Right lobe of liver (tissue), 6 donors: ENCODE data around the gene RNF217. TPM values are rescaled to one million over a fixed set of nuclear protein-coding genes. Genes with fewer than 3 reads are reported as not detected.

Experiments
- ATAC-seq, 4 donors: fragments of 200-7000 bp; cut with Tn5 transposase; one replicate each; pipeline ENCODE4 v1.9.1; 2020; ENCODE audit warnings: mild to moderate bottlenecking in 4 of 4, moderate library complexity in 4 of 4
- DNase-seq, 3 donors: peaks; one replicate each; pipeline ENCODE4 v3.0.0-alpha.2; 2020
- H3K27ac ChIP-seq, 3 donors: fragments of 200-600 bp; one replicate each; pipeline ENCODE4 v1.8.0; 2022
- H3K27me3 ChIP-seq, 2 donors: fragments of 200-600 bp; one replicate each; pipeline ENCODE4 v1.8.0; 2022
- H3K36me3 ChIP-seq, 4 donors: fragments of 200-600 bp; sonication (generic) in 1 of 4; one replicate each; pipeline versions ENCODE4 v1.5.1 to v1.8.0; 2017 to 2022; ENCODE audit warnings: control low read depth in 1 of 4
- H3K4me1 ChIP-seq, 4 donors: fragments of 200-600 bp; sonication (generic) in 1 of 4; one replicate each; pipeline versions ENCODE4 v1.5.1 to v1.8.0; 2017 to 2022; ENCODE audit warnings: control low read depth in 1 of 4
- H3K4me3 ChIP-seq, 3 donors: fragments of 200-600 bp; one replicate each; pipeline ENCODE4 v1.8.0; 2022
- H3K9me3 ChIP-seq, 4 donors: fragments of 200-600 bp; sonication (generic) in 1 of 4; one replicate each; pipeline versions ENCODE4 v1.5.1 to v1.8.0; 2017 to 2022; ENCODE audit warnings: control low read depth in 1 of 4
- POLR2A ChIP-seq: fragments of 450-650 bp; IDR thresholded peaks from one replicate; pipeline ENCODE4 v1.6.1; 2017; ENCODE audit warnings: antibody characterized with exemption, mild to moderate bottlenecking
- WGBS: methylation state at CpG from one replicate; pipeline ENCODE4 v1.1.6; 2018; ENCODE audit warnings: low coverage, low lambda C conversion rate; ENCODE audit not compliant: insufficient coverage; ENCODE audit errors: missing lambda C conversion rate; 5-methylcytosine and 5-hydroxymethylcytosine counted together
- intact Hi-C, 2 donors: fragments of 100-400 bp; cut with DNase I; formaldehyde crosslinking; loops; one replicate each; pipeline versions ENCODE4 v1.11.2 to v1.14.1; 2022
- total RNA-seq, 6 experiments: library from RNA; depleted of rRNA in 2 of 6; stranded (reverse); fragments of >200 nt in 2 of 6; fragmentation: NEBNext Ultra II Directional in 3 of 6; extraction: Animal tissue kit (Norgen Biotek cat#: 25700) in 3 of 6; gene quantifications; one replicate each; pipeline versions ENCODE4 v1.1.0 to v1.2.4, GENCODE V29; 2016 to 2023
- TF ChIP-seq, protein P1 (sequence below), 4 donors: fragments of 200-600 bp in 3 of 4; fragments of 450-650 bp in 1 of 4; IDR thresholded peaks; one replicate each; pipeline versions ENCODE4 v1.5.1 to v1.8.0; 2016 to 2022; ENCODE audit warnings: antibody characterized with exemption in 4 of 4, mild to moderate bottlenecking in 2 of 4
- donor health status: DM: no; HTN: yes; CAD: no.
- donor health status: DM: no; HTN: no; CAD: no.
- donor health status: DM: no; HTN: no; CAD: no.
- donor health status: DM: no; HTN: yes; CAD: no.
- donor health status: DM: no; HTN: yes; CAD: no.

Gene RNF217
- total RNA-seq, 6 experiments from 2014 or later: 9.8 to 20.7 (median 14.3) TPM

DNA sequence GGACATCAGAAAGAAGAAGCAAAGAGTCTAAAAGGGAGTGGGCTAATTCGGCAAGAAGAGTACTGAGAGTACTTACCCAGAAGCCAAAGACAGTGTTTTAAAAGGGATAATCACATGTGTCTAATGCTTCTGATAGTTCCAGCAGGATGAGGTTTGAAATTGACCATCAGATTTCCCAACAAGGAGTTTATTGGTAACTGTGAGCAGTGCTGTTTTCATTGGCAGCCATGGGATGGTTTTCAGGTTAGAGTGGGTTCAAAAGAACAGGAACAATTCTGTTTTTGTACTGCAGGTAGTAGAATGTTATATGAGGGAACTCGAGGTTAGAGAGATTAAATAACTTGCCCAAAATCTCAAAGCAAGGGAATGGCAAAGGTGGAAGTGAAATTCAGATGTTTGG, 8.5 kb downstream of the RNF217 start:
- no peak for TF ChIP-seq POLR2A
- TF ChIP-seq, protein P1, sequence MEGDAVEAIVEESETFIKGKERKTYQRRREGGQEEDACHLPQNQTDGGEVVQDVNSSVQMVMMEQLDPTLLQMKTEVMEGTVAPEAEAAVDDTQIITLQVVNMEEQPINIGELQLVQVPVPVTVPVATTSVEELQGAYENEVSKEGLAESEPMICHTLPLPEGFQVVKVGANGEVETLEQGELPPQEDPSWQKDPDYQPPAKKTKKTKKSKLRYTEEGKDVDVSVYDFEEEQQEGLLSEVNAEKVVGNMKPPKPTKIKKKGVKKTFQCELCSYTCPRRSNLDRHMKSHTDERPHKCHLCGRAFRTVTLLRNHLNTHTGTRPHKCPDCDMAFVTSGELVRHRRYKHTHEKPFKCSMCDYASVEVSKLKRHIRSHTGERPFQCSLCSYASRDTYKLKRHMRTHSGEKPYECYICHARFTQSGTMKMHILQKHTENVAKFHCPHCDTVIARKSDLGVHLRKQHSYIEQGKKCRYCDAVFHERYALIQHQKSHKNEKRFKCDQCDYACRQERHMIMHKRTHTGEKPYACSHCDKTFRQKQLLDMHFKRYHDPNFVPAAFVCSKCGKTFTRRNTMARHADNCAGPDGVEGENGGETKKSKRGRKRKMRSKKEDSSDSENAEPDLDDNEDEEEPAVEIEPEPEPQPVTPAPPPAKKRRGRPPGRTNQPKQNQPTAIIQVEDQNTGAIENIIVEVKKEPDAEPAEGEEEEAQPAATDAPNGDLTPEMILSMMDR (IDR thresholded peaks at IDR 0.05): no peak
- Histone ChIP-seq H3K36me3 (peaks cover 0 to 7% (median 0%) of the 10 kb centered on the region in 4 donors), H3K4me3 (no peak overlapping the region), H3K9me3 (no peaks in the 10 kb centered on the region), H3K27me3 (no peaks in the 10 kb centered on the region), H3K4me1 (peaks cover 0 to 46% (median 9%) of the 10 kb centered on the region in 4 donors), H3K27ac (peak overlapping the region in 1 of 3 donors; percentile 7)
- peak in 3 of 4 donors; percentile 30 to 65 (median 36) for ATAC-seq
- 47% methylated on average over 2 of the region's 2 CpGs for WGBS
- intact Hi-C loops: no loop called here
- no peak for DNase-seq

DNA sequence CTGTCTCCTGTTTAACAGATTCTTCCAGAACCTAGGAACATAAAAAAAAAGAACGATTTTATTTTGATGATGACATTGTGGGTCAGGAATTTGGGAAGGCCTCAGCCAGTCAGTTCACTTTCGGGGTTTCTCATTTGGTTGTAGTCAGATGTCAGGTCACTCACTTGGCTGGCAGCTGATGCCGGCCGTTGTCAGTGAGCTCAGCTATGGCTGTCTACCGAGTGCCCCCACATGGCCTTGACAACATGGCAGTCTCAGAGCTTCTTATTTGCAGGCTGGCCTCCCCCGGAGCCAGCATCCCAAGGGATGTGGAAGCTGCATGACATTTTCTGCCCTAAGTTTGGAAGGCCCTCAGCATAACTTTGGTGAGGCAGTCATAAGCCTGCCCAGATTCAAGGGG, 11.5 kb downstream of the RNF217 start:
- TF ChIP-seq, protein P1 (IDR thresholded peaks at IDR 0.05): no peak
- TF ChIP-seq POLR2A: no peak
- DNase-seq: no peak
- Histone ChIP-seq H3K27me3 (no peaks in the 10 kb centered on the region), H3K36me3 (peaks cover 0 to 14% (median under 1%) of the 10 kb centered on the region in 4 donors), H3K27ac (no peak overlapping the region), H3K4me1 (peaks cover 0 to 38% (median 9%) of the 10 kb centered on the region in 4 donors), H3K9me3 (peaks cover 0 to 4% (median 0%) of the 10 kb centered on the region in 4 donors), H3K4me3 (no peak overlapping the region)
- ATAC-seq: no peak
- intact Hi-C loops: no loop called here
- WGBS: 87% methylated on average over 6 of the region's 6 CpGs

DNA sequence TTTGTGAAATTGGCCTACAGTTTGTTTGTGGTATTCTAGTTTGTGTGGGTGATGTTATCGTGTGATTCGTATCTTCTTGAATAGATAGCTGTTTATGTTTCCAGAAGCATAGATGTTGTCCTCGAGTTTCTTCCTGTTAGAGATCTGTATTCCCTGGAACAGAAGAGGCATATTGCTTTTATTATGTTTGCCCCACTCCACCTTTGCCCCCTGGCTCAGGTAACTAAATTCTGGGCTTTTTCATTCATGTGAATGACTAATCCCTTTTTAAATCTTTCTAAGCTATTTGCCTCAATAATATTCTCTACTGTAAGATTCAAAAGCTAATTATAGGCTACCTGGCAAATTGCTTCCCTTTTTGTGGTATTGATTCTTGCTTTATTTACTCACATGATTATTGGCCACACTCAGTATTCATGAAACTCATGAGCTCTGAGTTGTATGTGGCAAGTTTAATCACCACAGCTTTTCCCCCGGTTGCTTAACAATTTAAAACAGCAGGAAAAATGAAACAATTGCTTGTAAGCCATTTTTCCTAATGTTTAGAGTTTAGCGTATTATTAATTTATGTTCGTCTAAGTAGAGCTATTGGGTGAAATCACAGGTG, 12.6 kb downstream of the RNF217 start:
- Histone ChIP-seq H3K27me3 (no peaks in the 10 kb centered on the region), H3K9me3 (peaks cover 0 to 4% (median 0%) of the 10 kb centered on the region in 4 donors), H3K36me3 (peaks cover 0 to 14% (median 1%) of the 10 kb centered on the region in 4 donors), H3K4me1 (peaks cover 0 to 36% (median 9%) of the 10 kb centered on the region in 4 donors), H3K27ac (peak overlapping the region; percentile 22 to 44 (median 43)), H3K4me3 (no peak overlapping the region)
- ATAC-seq (peak; percentile 82 to 93 (median 86)), DNase-seq (no peak)
- WGBS: 24% methylated on average over 6 of the region's 6 CpGs
- intact Hi-C loops: no loop called here
- TF ChIP-seq POLR2A: no peak
- TF ChIP-seq, protein P1 (IDR thresholded peaks at IDR 0.05): no peak

DNA sequence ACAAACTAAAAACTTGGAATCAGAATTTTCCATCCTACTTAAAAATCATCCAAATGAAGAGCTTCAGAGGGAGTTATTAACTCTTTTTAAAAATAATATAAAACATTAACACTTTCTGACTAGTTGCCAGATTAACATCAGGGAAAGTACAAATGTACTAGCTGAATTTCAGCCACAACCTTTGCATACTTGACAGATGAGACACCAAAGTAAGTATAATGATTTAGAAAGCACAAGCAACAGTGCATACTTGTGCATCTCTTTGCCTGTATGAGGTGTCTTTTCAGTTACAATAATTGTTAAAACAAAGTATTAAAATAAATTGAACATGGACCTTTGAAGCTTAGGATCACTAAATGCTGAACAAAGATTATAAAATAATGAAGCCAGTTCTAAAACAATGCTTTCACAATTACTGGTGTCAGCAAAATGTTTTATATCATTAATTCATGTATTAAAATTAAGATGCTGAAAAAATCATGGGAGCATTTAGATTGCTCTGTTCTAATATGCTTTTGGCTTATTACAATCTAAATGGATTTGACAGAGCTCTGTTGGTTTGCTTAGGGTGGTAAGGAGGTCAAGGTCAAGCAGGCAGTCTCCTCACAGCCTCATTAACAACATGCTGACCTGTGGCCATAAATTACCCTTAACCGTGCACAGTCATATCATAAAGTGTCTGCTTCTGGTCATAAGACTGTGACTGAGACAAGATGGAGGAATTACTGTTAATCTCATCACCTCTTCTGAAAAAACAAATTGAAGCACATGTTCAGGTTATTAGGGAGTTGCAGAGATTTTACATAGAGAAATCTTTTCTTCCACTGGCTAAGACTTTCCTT, 15.1 kb downstream of the RNF217 start:
- H3K4me3 ChIP-seq: no peak overlapping the region
- H3K27ac ChIP-seq: no peak overlapping the region
- 83% methylated on average over 1 of the region's 1 CpG for WGBS
- intact Hi-C loops: no loop called here
- H3K9me3 ChIP-seq: peaks cover 0 to 4% (median 0%) of the 10 kb centered on the region in 4 donors
- H3K36me3 ChIP-seq: peaks cover 0 to 10% (median 1%) of the 10 kb centered on the region in 4 donors
- DNase-seq (no peak), ATAC-seq (no peak)
- peaks cover 0 to 22% (median 9%) of the 10 kb centered on the region in 4 donors for H3K4me1 ChIP-seq
- H3K27me3 ChIP-seq: no peaks in the 10 kb centered on the region
- TF ChIP-seq POLR2A: no peak
- TF ChIP-seq, protein P1 (IDR thresholded peaks at IDR 0.05): no peak
